Measurements from ENCODE around the gene ITGAD.

The ITGAD gene

DNA sequence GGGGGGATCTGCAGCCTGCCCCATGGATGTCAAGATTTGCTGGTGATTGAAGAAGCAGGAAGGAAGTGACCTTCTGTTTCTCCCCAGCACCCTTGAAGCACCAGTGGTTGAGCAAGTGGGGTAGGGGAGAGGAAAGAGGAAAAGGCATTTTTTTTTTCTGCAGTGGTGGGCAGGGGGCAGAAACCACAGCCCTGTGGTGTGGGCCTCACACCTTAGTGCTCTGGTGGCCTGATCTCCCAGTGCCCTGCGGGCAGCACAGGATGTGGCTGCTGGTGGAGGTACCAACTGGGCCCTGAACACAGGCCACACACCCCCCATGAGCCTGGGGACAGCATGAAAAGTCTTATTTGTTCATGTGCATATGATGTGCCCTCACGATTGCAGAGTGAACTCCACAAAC, 7.1 kb downstream of the ITGAD start:
- peaks cover 0 to 36% of the 10 kb centered on the region in 2 experiments; a peak in 1 of 3 replicates for H3K36me3 ChIP-seq (ENCODE audit: control insufficient read depth in 2 of 2, insufficient read depth in 1 of 2, low read length in 2 of 2)
- H3K4me1 ChIP-seq (ENCODE audit: control insufficient read depth, insufficient read depth, low read length), result no peaks in the 10 kb centered on the region
- CTCF ChIA-PET, result no interaction called here
- H3K9me3 ChIP-seq (ENCODE audit: control insufficient read depth, insufficient read depth, low read depth, low read length), result no peaks in the 10 kb centered on the region
- POLR2A ChIA-PET, result no interaction called here
- no peak overlapping the region for H3K27ac ChIP-seq (ENCODE audit: extremely low read depth, low read depth, low read length)
- H3K4me3 ChIP-seq (ENCODE audit: low read depth, low read length), result no peak overlapping the region
- TF ChIP-seq, protein P1, sequence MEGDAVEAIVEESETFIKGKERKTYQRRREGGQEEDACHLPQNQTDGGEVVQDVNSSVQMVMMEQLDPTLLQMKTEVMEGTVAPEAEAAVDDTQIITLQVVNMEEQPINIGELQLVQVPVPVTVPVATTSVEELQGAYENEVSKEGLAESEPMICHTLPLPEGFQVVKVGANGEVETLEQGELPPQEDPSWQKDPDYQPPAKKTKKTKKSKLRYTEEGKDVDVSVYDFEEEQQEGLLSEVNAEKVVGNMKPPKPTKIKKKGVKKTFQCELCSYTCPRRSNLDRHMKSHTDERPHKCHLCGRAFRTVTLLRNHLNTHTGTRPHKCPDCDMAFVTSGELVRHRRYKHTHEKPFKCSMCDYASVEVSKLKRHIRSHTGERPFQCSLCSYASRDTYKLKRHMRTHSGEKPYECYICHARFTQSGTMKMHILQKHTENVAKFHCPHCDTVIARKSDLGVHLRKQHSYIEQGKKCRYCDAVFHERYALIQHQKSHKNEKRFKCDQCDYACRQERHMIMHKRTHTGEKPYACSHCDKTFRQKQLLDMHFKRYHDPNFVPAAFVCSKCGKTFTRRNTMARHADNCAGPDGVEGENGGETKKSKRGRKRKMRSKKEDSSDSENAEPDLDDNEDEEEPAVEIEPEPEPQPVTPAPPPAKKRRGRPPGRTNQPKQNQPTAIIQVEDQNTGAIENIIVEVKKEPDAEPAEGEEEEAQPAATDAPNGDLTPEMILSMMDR (tag by site-specific recombination; IDR thresholded peaks at IDR 0.05), result no peak
- TF ChIP-seq, protein P2, sequence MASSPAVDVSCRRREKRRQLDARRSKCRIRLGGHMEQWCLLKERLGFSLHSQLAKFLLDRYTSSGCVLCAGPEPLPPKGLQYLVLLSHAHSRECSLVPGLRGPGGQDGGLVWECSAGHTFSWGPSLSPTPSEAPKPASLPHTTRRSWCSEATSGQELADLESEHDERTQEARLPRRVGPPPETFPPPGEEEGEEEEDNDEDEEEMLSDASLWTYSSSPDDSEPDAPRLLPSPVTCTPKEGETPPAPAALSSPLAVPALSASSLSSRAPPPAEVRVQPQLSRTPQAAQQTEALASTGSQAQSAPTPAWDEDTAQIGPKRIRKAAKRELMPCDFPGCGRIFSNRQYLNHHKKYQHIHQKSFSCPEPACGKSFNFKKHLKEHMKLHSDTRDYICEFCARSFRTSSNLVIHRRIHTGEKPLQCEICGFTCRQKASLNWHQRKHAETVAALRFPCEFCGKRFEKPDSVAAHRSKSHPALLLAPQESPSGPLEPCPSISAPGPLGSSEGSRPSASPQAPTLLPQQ (tag by site-specific recombination; IDR thresholded peaks at IDR 0.05), result no peak
- TF ChIP-seq ZNF558 (tag by site-specific recombination; IDR thresholded peaks at IDR 0.05) (no peak), KLF7 (tag by site-specific recombination; IDR thresholded peaks at IDR 0.05; ENCODE audit: borderline replicate concordance) (no peak), ZNF292 (tag by site-specific recombination; IDR thresholded peaks at IDR 0.05; ENCODE audit: borderline replicate concordance, low read depth) (no peak), SETDB1 (IDR thresholded peaks at IDR 0.05; ENCODE audit: insufficient read length, low read length) (no peak), ZNF596 (tag by site-specific recombination; IDR thresholded peaks at IDR 0.05) (no peak), REPIN1 (tag by site-specific recombination; IDR thresholded peaks at IDR 0.05; ENCODE audit: low read depth) (no peak), ZNF169 (tag by site-specific recombination; IDR thresholded peaks at IDR 0.05) (no peak), BCL11B (tag by site-specific recombination; IDR thresholded peaks at IDR 0.05; ENCODE audit: low read depth) (no peak), MEIS1 (CRISPR knock-in tag; IDR thresholded peaks at IDR 0.05; ENCODE audit: borderline replicate concordance) (no peak), ZNF555 (tag by site-specific recombination; conservative IDR thresholded peaks at IDR 0.05) (no peak), ZNF514 (tag by site-specific recombination; IDR thresholded peaks at IDR 0.05) (no peak), ZBTB17 (tag by site-specific recombination; IDR thresholded peaks at IDR 0.05) (no peak), ZBTB20 (tag by site-specific recombination; IDR thresholded peaks at IDR 0.05) (no peak)
- TF ChIP-seq, protein P3, sequence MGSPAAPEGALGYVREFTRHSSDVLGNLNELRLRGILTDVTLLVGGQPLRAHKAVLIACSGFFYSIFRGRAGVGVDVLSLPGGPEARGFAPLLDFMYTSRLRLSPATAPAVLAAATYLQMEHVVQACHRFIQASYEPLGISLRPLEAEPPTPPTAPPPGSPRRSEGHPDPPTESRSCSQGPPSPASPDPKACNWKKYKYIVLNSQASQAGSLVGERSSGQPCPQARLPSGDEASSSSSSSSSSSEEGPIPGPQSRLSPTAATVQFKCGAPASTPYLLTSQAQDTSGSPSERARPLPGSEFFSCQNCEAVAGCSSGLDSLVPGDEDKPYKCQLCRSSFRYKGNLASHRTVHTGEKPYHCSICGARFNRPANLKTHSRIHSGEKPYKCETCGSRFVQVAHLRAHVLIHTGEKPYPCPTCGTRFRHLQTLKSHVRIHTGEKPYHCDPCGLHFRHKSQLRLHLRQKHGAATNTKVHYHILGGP (tag by site-specific recombination; IDR thresholded peaks at IDR 0.05), result no peak
- TF ChIP-seq, protein P4, sequence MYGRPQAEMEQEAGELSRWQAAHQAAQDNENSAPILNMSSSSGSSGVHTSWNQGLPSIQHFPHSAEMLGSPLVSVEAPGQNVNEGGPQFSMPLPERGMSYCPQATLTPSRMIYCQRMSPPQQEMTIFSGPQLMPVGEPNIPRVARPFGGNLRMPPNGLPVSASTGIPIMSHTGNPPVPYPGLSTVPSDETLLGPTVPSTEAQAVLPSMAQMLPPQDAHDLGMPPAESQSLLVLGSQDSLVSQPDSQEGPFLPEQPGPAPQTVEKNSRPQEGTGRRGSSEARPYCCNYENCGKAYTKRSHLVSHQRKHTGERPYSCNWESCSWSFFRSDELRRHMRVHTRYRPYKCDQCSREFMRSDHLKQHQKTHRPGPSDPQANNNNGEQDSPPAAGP (tag by site-specific recombination; IDR thresholded peaks at IDR 0.05), result no peak
- TF ChIP-seq, protein P5, sequence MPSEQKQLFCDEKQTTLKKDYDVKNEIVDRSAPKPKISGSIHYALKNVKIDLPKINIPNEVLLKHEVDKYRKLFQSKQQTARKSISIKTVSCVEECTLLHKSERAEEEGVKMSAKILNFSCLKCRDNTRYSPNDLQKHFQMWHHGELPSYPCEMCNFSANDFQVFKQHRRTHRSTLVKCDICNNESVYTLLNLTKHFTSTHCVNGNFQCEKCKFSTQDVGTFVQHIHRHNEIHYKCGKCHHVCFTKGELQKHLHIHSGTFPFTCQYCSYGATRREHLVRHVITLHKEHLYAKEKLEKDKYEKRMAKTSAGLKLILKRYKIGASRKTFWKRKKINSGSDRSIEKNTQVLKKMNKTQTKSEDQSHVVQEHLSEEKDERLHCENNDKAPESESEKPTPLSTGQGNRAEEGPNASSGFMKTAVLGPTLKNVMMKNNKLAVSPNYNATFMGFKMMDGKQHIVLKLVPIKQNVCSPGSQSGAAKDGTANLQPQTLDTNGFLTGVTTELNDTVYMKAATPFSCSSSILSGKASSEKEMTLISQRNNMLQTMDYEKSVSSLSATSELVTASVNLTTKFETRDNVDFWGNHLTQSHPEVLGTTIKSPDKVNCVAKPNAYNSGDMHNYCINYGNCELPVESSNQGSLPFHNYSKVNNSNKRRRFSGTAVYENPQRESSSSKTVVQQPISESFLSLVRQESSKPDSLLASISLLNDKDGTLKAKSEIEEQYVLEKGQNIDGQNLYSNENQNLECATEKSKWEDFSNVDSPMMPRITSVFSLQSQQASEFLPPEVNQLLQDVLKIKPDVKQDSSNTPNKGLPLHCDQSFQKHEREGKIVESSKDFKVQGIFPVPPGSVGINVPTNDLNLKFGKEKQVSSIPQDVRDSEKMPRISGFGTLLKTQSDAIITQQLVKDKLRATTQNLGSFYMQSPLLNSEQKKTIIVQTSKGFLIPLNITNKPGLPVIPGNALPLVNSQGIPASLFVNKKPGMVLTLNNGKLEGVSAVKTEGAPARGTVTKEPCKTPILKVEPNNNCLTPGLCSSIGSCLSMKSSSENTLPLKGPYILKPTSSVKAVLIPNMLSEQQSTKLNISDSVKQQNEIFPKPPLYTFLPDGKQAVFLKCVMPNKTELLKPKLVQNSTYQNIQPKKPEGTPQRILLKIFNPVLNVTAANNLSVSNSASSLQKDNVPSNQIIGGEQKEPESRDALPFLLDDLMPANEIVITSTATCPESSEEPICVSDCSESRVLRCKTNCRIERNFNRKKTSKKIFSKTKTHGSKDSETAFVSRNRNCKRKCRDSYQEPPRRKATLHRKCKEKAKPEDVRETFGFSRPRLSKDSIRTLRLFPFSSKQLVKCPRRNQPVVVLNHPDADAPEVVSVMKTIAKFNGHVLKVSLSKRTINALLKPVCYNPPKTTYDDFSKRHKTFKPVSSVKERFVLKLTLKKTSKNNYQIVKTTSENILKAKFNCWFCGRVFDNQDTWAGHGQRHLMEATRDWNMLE (tag by site-specific recombination; conservative IDR thresholded peaks at IDR 0.05; ENCODE audit: low read depth), result no peak
- TF ChIP-seq, protein P6, sequence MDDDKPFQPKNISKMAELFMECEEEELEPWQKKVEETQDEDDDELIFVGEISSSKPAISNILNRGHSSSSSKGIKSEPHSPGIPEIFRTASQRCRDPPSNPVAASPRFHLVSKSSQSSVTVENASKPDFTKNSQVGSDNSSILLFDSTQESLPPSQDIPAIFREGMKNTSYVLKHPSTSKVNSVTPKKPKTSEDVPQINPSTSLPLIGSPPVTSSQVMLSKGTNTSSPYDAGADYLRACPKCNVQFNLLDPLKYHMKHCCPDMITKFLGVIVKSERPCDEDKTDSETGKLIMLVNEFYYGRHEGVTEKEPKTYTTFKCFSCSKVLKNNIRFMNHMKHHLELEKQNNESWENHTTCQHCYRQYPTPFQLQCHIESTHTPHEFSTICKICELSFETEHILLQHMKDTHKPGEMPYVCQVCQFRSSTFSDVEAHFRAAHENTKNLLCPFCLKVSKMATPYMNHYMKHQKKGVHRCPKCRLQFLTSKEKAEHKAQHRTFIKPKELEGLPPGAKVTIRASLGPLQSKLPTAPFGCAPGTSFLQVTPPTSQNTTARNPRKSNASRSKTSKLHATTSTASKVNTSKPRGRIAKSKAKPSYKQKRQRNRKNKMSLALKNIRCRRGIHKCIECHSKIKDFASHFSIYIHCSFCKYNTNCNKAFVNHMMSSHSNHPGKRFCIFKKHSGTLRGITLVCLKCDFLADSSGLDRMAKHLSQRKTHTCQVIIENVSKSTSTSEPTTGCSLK (tag by site-specific recombination; IDR thresholded peaks at IDR 0.05), result no peak
